Neural crest cell (in vitro differentiated cells): Measurements from ENCODE around the gene KHDRBS1. TPM values are rescaled to one million over a fixed set of nuclear protein-coding genes. Genes with fewer than 3 reads are reported as not detected.
A peak's percentile ranks its signal among the peaks of the same experiment; 100 is the strongest.
"Not testable (repeated sequence)": the region's sequence is repeated elsewhere in the genome, so short reads cannot be mapped to it uniquely, and the experiment has no call there.

Experiments used
- DNase-seq: peaks from one replicate; pipeline ENCODE4 v3.0.0; 2021; ENCODE audit warnings: low read depth, mixed read lengths, low spot score
- H3K27ac Mint-ChIP-seq: one replicate; pipeline ENCODE4 v1.8.0; 2021; ENCODE audit warnings: mild to moderate bottlenecking, mixed read lengths; ENCODE audit not compliant: unreplicated experiment
- H3K27me3 Mint-ChIP-seq: 2 replicates; pipeline ENCODE4 v1.8.0; 2021; ENCODE audit warnings: low read depth, mild to moderate bottlenecking, mixed read lengths
- H3K36me3 Mint-ChIP-seq: 2 replicates; pipeline ENCODE4 v1.8.0; 2021; ENCODE audit warnings: low read depth, mild to moderate bottlenecking, mixed read lengths
- H3K4me1 Mint-ChIP-seq: 2 replicates; pipeline ENCODE4 v1.8.0; 2021; ENCODE audit warnings: mixed read lengths
- H3K4me3 Mint-ChIP-seq: one replicate; pipeline ENCODE4 v1.8.0; 2021; ENCODE audit warnings: mild to moderate bottlenecking, mixed read lengths
- H3K9me3 Mint-ChIP-seq: 2 replicates; pipeline ENCODE4 v1.8.0; 2021; ENCODE audit warnings: mixed read lengths
- total RNA-seq: library from RNA; stranded (reverse); gene quantifications from 2 replicates; pipeline ENCODE4 v1.2.1, GENCODE V29; 2021
- TF ChIP-seq, protein P1 (sequence below): fragments of 200-600 bp; sonication (generic); conservative IDR thresholded peaks from 2 replicates; pipeline ENCODE4 v1.5.0; 2021; ENCODE audit warnings: antibody characterized with exemption, mild to moderate bottlenecking

The KHDRBS1 gene
- total RNA-seq, 1 donor from 2014 or later = 292 TPM

GRCh38 chr1:32055416-32055815, 41.7 kb downstream of the KHDRBS1 start:
- Mint-ChIP-seq H3K36me3 (peaks cover 38% of the 10 kb centered on the region), H3K27ac (peak overlapping the region; percentile 62), H3K4me3 (peak overlapping the region; percentile 19), H3K27me3 (no peaks in the 10 kb centered on the region), H3K4me1 (peaks cover 5% of the 10 kb centered on the region), H3K9me3 (no peaks in the 10 kb centered on the region)
- no peak for DNase-seq
- TF ChIP-seq, protein P1, sequence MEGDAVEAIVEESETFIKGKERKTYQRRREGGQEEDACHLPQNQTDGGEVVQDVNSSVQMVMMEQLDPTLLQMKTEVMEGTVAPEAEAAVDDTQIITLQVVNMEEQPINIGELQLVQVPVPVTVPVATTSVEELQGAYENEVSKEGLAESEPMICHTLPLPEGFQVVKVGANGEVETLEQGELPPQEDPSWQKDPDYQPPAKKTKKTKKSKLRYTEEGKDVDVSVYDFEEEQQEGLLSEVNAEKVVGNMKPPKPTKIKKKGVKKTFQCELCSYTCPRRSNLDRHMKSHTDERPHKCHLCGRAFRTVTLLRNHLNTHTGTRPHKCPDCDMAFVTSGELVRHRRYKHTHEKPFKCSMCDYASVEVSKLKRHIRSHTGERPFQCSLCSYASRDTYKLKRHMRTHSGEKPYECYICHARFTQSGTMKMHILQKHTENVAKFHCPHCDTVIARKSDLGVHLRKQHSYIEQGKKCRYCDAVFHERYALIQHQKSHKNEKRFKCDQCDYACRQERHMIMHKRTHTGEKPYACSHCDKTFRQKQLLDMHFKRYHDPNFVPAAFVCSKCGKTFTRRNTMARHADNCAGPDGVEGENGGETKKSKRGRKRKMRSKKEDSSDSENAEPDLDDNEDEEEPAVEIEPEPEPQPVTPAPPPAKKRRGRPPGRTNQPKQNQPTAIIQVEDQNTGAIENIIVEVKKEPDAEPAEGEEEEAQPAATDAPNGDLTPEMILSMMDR = no peak

DNA sequence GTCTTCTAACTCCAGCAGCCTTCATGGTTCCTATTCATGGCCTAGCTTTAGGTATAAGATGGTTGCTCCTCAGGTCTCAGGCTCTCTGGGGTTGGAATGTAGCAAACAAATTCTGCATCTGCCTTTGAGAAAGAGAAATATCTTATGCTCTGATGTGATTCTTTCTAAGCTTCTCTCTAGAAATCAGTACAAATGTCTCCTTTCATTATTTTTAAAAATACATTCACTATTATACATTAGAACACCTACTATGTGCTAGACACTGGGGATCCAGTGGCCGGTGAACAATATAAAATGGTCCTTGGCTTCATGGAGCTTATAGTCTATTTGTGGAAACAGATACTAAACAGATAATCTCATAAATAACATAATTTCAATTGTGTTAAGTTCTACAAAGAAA, 42.9 kb downstream of the KHDRBS1 start:
- Mint-ChIP-seq H3K9me3 (no peaks in the 10 kb centered on the region), H3K4me1 (peaks cover 17% of the 10 kb centered on the region), H3K27me3 (no peaks in the 10 kb centered on the region), H3K36me3 (peaks cover 46% of the 10 kb centered on the region), H3K4me3 (no peak overlapping the region), H3K27ac (no peak overlapping the region)
- TF ChIP-seq, protein P1 = no peak
- no peak for DNase-seq

GRCh38 chr1:32060914-32061313, 47.2 kb downstream of the KHDRBS1 start:
- Mint-ChIP-seq H3K4me1 (peaks cover 34% of the 10 kb centered on the region), H3K27ac (peak overlapping the region; percentile 75), H3K36me3 (peaks cover 28% of the 10 kb centered on the region), H3K27me3 (no peaks in the 10 kb centered on the region), H3K4me3 (no peak overlapping the region), H3K9me3 (no peaks in the 10 kb centered on the region)
- TF ChIP-seq, protein P1 = no peak
- DNase-seq = no peak

GRCh38 chr1:32062867-32063230, 49.2 kb downstream of the KHDRBS1 start:
- peak overlapping the region; percentile 94 for H3K27ac Mint-ChIP-seq
- H3K4me1 Mint-ChIP-seq = peaks cover 34% of the 10 kb centered on the region
- no peak for DNase-seq
- H3K9me3 Mint-ChIP-seq = no peaks in the 10 kb centered on the region
- TF ChIP-seq, protein P1 = no peak
- peak overlapping the region; percentile 41 for H3K4me3 Mint-ChIP-seq
- peaks cover 23% of the 10 kb centered on the region for H3K36me3 Mint-ChIP-seq
- H3K27me3 Mint-ChIP-seq = no peaks in the 10 kb centered on the region

- H3K4me3 Mint-ChIP-seq = no peak overlapping the region
These were observed 49.6 kb downstream of the KHDRBS1 start for GRCh38 chr1:32063261-32063681.

GRCh38 chr1:32065613-32066488, 52.2 kb downstream of the KHDRBS1 start:
- not testable (repeated sequence) for H3K27ac Mint-ChIP-seq

More at GRCh38 chr1:32063261-32063681, 49.6 kb downstream of the KHDRBS1 start:
- Mint-ChIP-seq H3K27ac (peak overlapping the region; percentile 79), H3K36me3 (peaks cover 21% of the 10 kb centered on the region), H3K4me1 (peaks cover 38% of the 10 kb centered on the region), H3K27me3 (no peaks in the 10 kb centered on the region), H3K9me3 (no peaks in the 10 kb centered on the region)
- DNase-seq = no peak
- TF ChIP-seq, protein P1 = peak; percentile 68

More at GRCh38 chr1:32065613-32066488, 52.2 kb downstream of the KHDRBS1 start:
- H3K4me3 Mint-ChIP-seq = peak overlapping the region; percentile 72
- peaks cover 37% of the 10 kb centered on the region for H3K4me1 Mint-ChIP-seq
- DNase-seq, H3K36me3 Mint-ChIP-seq, H3K9me3 Mint-ChIP-seq, H3K27me3 Mint-ChIP-seq: not testable (repeated sequence)
